ENCODE measurements around the gene SEMA6B. TPM values are rescaled to one million over a fixed set of nuclear protein-coding genes. Genes with fewer than 3 reads are reported as not detected.

Gene SEMA6B
- total and polyA plus RNA-seq, 2 of the 4 experiments (the other 2 are of a cell fraction), result 0.18 to 0.72 TPM

DNA sequence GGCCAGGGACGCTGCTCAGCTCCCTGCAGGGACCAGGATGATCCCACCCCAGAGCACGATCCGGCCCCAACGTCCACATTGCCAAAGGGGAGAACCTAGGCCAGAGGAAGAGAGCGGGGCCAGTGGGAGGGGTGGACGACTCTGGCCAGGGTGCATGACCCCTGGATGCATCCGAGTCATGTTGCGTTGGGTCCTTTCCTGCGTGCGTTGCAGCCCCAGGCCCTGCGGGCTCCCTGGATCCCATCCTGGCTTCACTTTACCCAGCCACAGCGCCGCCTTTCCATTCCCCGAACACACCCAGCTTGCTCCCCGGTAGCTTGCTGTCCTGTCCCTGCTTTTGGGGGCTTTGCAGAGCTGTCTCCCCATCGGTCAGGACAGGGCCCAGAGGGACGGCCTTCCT, 51.7 kb downstream of the SEMA6B start:
- H2AK9ac ChIP-seq (replicated peaks; ENCODE audit: low read depth, low read length, poor library complexity), result no peak overlapping the region
- no peak overlapping the region for H3K4me3 ChIP-seq (ENCODE audit: insufficient read depth, low read depth, low read length)
- intact Hi-C loops (cut with micrococcal nuclease), result no loop called here
- no peak overlapping the region for H2BK5ac ChIP-seq (ENCODE audit: low read depth, low read length, poor library complexity, severe bottlenecking)
- H3K79me1 ChIP-seq (ENCODE audit: low read depth in 1 of 2, low read length in 2 of 2), result peaks cover 0 to 8% of the 10 kb centered on the region in 2 experiments; a peak in 1 of 4 replicates
- H3K14ac ChIP-seq (replicated peaks; ENCODE audit: low read depth, low read length), result no peak overlapping the region
- no peak overlapping the region for H3K4ac ChIP-seq (ENCODE audit: low read depth, low read length)
- H4K8ac ChIP-seq (ENCODE audit: low read depth in 2 of 2, low read length in 2 of 2), result no peak overlapping the region
- no peak overlapping the region for H3K9ac ChIP-seq (ENCODE audit: low read depth, low read length)
- no peak overlapping the region for H2AK5ac ChIP-seq (ENCODE audit: low read depth, low read length)
- H2BK15ac ChIP-seq (ENCODE audit: low read depth, low read length), result no peak overlapping the region
- H4K5ac ChIP-seq (ENCODE audit: low read depth, low read length), result no peak overlapping the region
- no TSS peak for BruUV-seq (replicated peaks)
- H3K4me1 ChIP-seq (ENCODE audit: control insufficient read depth, insufficient read depth, low read length), result peaks cover 4% of the 10 kb centered on the region
- no peak overlapping the region for H3K4me2 ChIP-seq (ENCODE audit: low read depth, low read length)
- DNase-seq (no peak), ATAC-seq (ENCODE audit: low read depth) (no peak)
- in situ Hi-C loops (cut with MboI; ENCODE audit: low sequenced_read_pairs), result no loop called here
- no peak overlapping the region for H3K23ac ChIP-seq (ENCODE audit: low read depth, low read length)
- H3K18ac ChIP-seq (ENCODE audit: low read depth, low read length), result no peak overlapping the region
- H3K56ac ChIP-seq (ENCODE audit: extremely low read depth, insufficient read depth, low read length), result no peak overlapping the region
- H4K20me1 ChIP-seq (ENCODE audit: insufficient read depth, low read length), result no peaks in the 10 kb centered on the region
- H3K27me3 ChIP-seq (ENCODE audit: control insufficient read depth, insufficient read depth, low read length), result no peaks in the 10 kb centered on the region
- H3K36me3 ChIP-seq (ENCODE audit: control insufficient read depth, insufficient read depth, low read length), result peaks cover 22% of the 10 kb centered on the region
- dilution Hi-C loops (cut with HindIII; ENCODE audit: low sequenced_read_pairs, unreplicated experiment), result no loop called here
- H2BK20ac ChIP-seq (ENCODE audit: low read depth, low read length), result no peak overlapping the region
- H4K91ac ChIP-seq (ENCODE audit: insufficient read depth, low read depth, low read length), result no peak overlapping the region
- ChIA-PET POLR2A (ENCODE audit: unreplicated experiment) (no interaction called here), CTCF (no interaction called here)
- TF ChIP-seq USF2 (IDR thresholded peaks at IDR 0.05; ENCODE audit: low read depth, low read length) (no peak), POLR2A (IDR thresholded peaks at IDR 0.05; ENCODE audit: low read depth, low read length) (no peak), RFX5 (IDR thresholded peaks at IDR 0.05; ENCODE audit: low read depth, low read length) (no peak), SMC3 (IDR thresholded peaks at IDR 0.05; ENCODE audit: low read depth, low read length) (no peak), RCOR1 (IDR thresholded peaks at IDR 0.05; ENCODE audit: insufficient replicate concordance, low read length) (no peak), MXI1 (IDR thresholded peaks at IDR 0.05; ENCODE audit: borderline replicate concordance, low read depth, low read length) (no peak), CHD1 (IDR thresholded peaks at IDR 0.05; ENCODE audit: low read depth, low read length) (no peak), RAD21 (IDR thresholded peaks at IDR 0.05; ENCODE audit: low read length) (no peak), FOS (IDR thresholded peaks at IDR 0.05; ENCODE audit: low read depth, low read length) (no peak), CEBPB (IDR thresholded peaks at IDR 0.05; ENCODE audit: low read depth, low read length) (no peak), MAZ (IDR thresholded peaks at IDR 0.05; ENCODE audit: borderline replicate concordance, low read depth, low read length) (no peak), NFE2L2 (IDR thresholded peaks at IDR 0.05; ENCODE audit: low read depth, low read length) (no peak), MAFK (IDR thresholded peaks at IDR 0.05; ENCODE audit: low read depth, low read length) (no peak), ELK1 (IDR thresholded peaks at IDR 0.05; ENCODE audit: borderline replicate concordance, low read depth, low read length) (no peak), BHLHE40 (IDR thresholded peaks at IDR 0.05; ENCODE audit: low read depth, low read length) (no peak)
- TF ChIP-seq, protein P1, sequence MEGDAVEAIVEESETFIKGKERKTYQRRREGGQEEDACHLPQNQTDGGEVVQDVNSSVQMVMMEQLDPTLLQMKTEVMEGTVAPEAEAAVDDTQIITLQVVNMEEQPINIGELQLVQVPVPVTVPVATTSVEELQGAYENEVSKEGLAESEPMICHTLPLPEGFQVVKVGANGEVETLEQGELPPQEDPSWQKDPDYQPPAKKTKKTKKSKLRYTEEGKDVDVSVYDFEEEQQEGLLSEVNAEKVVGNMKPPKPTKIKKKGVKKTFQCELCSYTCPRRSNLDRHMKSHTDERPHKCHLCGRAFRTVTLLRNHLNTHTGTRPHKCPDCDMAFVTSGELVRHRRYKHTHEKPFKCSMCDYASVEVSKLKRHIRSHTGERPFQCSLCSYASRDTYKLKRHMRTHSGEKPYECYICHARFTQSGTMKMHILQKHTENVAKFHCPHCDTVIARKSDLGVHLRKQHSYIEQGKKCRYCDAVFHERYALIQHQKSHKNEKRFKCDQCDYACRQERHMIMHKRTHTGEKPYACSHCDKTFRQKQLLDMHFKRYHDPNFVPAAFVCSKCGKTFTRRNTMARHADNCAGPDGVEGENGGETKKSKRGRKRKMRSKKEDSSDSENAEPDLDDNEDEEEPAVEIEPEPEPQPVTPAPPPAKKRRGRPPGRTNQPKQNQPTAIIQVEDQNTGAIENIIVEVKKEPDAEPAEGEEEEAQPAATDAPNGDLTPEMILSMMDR (conservative IDR thresholded peaks at IDR 0.05; ENCODE audit: low read depth, low read length), result no peak
- no peak overlapping the region for H2BK120ac ChIP-seq (ENCODE audit: low read depth, low read length)
- H2AFZ ChIP-seq (replicated peaks; ENCODE audit: low read length, poor library complexity), result no peak overlapping the region
- no peaks in the 10 kb centered on the region for H3K9me3 ChIP-seq (ENCODE audit: control insufficient read depth, insufficient read depth, low read length)
- no peak overlapping the region for H3K27ac ChIP-seq (ENCODE audit: insufficient read depth, low read length)
- 82% methylated on average over 9 of the region's 17 CpGs; no CpG with 5 or more reads in 1 of the 2 experiments for WGBS, 2 experiments (ENCODE audit: extremely low coverage in 2 of 2, insufficient read length in 1 of 2)
- H3K9me1 ChIP-seq (ENCODE audit: insufficient read depth, low read length), result peaks cover 8% of the 10 kb centered on the region; the same call in 1 of the 2 replicates
